ENCODE results near the gene DLX5.

The DLX5 gene

DNA sequence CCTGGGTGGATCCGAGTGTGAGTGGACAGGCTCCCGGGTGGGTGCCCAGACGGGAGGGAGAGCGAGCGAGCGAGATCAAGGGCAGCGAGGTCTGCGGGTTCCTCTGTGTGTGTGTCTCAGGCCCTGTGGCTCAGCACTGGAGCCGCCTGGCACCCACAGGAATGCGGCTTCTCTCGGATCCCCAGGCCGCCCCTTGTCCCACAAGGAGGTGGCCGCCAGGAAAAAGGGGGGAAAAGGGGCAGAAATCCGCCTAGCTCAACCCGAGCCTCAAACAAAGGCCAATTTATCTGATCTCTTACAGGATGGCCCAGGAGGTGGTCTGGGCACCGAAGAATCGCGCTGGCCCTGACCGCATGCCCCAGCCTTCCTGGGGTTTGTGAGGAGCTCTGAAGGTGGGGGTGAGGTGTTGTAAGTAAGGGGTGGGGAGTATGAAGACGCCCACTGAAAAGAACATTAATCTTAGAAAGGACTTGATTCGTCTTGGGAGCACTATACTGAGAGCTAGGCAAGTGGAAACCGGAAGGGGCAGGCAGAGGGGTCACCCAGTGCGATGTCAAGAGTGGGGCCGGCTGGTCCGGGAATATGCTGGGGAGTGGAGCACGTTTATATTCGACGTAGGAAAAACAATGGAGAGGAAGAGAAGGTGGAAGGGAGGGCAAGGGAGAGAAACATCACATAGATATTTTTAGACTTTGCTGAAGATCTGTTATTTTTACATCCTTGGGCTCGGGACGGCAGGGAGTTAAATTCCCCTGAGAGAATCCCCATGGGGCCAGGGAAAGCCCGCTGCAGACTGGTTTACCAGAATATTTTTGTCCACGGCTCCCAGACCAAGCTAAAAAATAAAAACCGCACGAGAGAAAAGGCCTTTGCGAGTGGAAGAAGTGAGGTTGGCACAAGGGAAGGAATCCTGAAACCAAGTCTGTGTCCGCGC is 7.2 kb downstream of the DLX5 start:
- H3K4me3 ChIP-seq (ENCODE audit: insufficient read depth, low read depth, low read length, poor library complexity, severe bottlenecking), result no peak overlapping the region
- peaks cover 63% of the 10 kb centered on the region for H3K27me3 ChIP-seq (replicated peaks; ENCODE audit: control insufficient read depth, insufficient read depth, low read length, poor library complexity, severe bottlenecking)
- H3K4me1 ChIP-seq (ENCODE audit: control insufficient read depth, insufficient read depth, low read length, poor library complexity, severe bottlenecking), result peaks cover 8% of the 10 kb centered on the region
- H3K9me3 ChIP-seq (ENCODE audit: control insufficient read depth, low read length), result no peaks in the 10 kb centered on the region
- H3K36me3 ChIP-seq (ENCODE audit: control insufficient read depth, insufficient read depth, low read length), result no peaks in the 10 kb centered on the region
- DNase-seq, result no peak
- H3K27ac ChIP-seq (ENCODE audit: insufficient read depth, low read length, poor library complexity, severe bottlenecking), result no peak overlapping the region

DNA sequence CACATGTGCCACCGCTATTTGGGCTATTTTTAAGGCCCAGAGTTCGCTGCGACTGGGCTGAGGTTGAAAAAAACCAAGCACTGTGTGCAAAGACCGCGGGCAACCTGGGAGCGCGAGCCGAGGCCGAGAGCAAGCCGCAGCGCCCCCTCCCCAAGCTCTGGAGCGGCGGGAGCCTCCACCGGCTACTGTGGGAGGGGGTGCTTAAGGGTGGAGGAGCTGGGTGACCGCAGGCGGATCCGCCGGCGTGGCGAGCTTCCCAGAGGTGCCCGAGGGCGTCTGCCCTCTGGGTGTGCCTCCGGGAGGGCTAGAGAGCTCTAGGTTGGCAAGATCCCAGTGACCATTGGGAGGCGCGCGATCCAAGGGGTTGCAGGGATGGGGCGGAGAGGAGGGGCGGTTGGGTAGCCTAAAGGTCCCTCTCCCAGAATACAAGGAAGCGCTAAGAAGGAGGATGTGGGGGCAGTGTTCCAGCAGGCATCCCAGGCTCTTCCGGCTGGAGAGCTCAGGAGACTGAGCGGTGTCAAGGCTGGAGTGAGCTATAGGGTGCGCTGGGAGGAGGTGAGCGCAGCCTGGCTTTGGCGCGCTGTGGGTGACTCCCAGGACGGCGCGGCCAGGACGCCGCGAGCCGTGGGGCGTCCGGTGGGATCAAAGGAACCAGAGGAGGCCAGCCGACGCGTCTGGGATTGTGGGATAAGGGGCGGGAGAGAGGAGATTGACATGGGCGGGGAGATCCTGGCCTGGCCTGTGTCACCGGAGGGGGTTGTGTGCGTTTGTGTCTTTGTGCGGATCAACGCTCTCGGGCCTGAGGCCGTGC is 8.0 kb downstream of the DLX5 start:
- Histone ChIP-seq H3K36me3 (ENCODE audit: control insufficient read depth, insufficient read depth, low read length) (no peaks in the 10 kb centered on the region), H3K9me3 (ENCODE audit: control insufficient read depth, low read length) (no peaks in the 10 kb centered on the region), H3K4me3 (ENCODE audit: insufficient read depth, low read depth, low read length, poor library complexity, severe bottlenecking) (no peak overlapping the region), H3K27ac (ENCODE audit: insufficient read depth, low read length, poor library complexity, severe bottlenecking) (no peak overlapping the region), H3K4me1 (ENCODE audit: control insufficient read depth, insufficient read depth, low read length, poor library complexity, severe bottlenecking) (peaks cover 5% of the 10 kb centered on the region), H3K27me3 (replicated peaks; ENCODE audit: control insufficient read depth, insufficient read depth, low read length, poor library complexity, severe bottlenecking) (peaks cover 64% of the 10 kb centered on the region)
- no peak for DNase-seq

DNA sequence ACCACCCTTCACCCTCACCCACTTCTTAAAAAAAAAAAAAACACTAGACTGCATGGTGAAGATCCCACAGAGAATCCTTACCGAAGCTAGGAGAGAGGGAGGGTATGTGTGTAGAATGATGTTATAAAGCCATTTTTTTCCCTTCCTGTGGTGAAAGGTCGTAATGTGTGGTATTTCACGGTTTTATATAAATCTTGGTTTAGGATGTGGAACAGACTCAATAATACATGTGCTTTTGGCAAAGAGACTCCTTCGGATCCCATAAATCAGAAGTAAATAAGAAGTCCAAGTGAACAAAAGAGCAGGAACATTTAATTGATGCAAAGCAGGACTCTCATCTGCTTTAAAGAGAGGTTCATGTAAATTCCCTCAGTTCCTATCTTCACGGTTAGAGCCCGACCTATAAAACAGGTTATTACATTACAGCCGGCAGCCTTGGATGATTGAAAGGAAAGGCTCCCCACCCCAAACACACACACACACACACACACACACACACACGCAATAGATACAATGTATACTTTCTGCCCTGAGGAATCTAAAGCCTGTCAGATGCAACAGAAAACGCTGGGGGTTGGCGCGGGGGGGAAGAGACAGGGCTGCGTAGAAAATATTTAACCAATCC is 8.8 kb downstream of the DLX5 start:
- no peaks in the 10 kb centered on the region for H3K9me3 ChIP-seq (ENCODE audit: control insufficient read depth, low read length)
- no peak overlapping the region for H3K27ac ChIP-seq (ENCODE audit: insufficient read depth, low read length, poor library complexity, severe bottlenecking)
- H3K4me3 ChIP-seq (ENCODE audit: insufficient read depth, low read depth, low read length, poor library complexity, severe bottlenecking), result no peak overlapping the region
- peaks cover 59% of the 10 kb centered on the region for H3K27me3 ChIP-seq (replicated peaks; ENCODE audit: control insufficient read depth, insufficient read depth, low read length, poor library complexity, severe bottlenecking)
- H3K36me3 ChIP-seq (ENCODE audit: control insufficient read depth, insufficient read depth, low read length), result no peaks in the 10 kb centered on the region
- no peak for DNase-seq
- peaks cover under 1% of the 10 kb centered on the region for H3K4me1 ChIP-seq (ENCODE audit: control insufficient read depth, insufficient read depth, low read length, poor library complexity, severe bottlenecking)

DNA sequence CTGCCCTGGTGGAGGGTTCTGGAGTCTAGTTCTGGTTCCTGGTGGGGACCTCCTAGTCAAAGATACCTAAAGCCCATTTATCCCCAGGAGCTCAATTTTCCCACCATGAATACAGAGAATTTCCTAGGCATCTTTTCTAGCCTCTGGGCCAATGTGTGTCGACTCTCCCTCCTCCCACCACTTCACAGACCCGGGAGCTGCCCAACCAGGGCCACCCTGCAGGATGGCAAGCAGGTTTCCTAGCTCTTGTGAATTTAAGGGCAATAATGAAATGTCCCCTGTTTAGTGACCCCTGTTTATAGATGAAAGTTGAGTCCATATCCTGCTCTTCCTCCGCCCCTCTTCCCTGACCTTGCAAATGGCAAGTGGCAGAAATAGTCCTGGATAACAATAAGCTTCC is 9.4 kb downstream of the DLX5 start:
- no peaks in the 10 kb centered on the region for H3K9me3 ChIP-seq (ENCODE audit: control insufficient read depth, low read length)
- no peaks in the 10 kb centered on the region for H3K36me3 ChIP-seq (ENCODE audit: control insufficient read depth, insufficient read depth, low read length)
- no peak for DNase-seq
- H3K4me1 ChIP-seq (ENCODE audit: control insufficient read depth, insufficient read depth, low read length, poor library complexity, severe bottlenecking), result no peaks in the 10 kb centered on the region
- peaks cover 53% of the 10 kb centered on the region for H3K27me3 ChIP-seq (replicated peaks; ENCODE audit: control insufficient read depth, insufficient read depth, low read length, poor library complexity, severe bottlenecking)
- H3K27ac ChIP-seq (ENCODE audit: insufficient read depth, low read length, poor library complexity, severe bottlenecking), result no peak overlapping the region
- no peak overlapping the region for H3K4me3 ChIP-seq (ENCODE audit: insufficient read depth, low read depth, low read length, poor library complexity, severe bottlenecking)

DNA sequence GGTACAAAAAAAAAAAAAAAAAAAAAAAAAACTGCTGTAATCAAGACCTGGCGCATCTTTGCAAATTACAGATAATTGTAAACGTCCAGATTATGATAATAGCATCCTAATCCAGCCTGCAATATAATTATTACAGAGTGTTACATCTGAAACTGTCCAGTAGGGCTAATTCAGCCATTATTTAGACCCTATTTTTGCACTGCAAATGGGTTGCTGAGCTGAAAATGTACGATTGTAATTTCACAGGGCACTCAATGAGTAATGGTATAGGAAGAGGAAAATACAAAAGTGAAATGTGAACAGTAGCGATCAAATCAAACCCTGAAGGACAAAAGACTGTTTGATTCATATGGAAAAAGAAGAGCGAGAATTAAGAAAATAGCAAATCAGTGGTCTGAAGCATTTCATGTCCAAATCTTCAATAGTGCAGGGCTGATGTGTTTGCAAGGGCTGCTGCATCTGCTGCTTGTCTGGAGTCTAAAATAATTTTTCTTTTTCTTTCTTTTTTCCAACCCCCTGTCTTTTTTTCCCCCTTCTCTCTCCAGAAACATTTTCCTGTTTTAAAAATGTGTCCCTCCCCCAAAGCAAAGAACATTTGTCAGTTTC is 10.4 kb downstream of the DLX5 start:
- Histone ChIP-seq H3K4me1 (ENCODE audit: control insufficient read depth, insufficient read depth, low read length, poor library complexity, severe bottlenecking) (no peaks in the 10 kb centered on the region), H3K4me3 (ENCODE audit: insufficient read depth, low read depth, low read length, poor library complexity, severe bottlenecking) (no peak overlapping the region), H3K27ac (ENCODE audit: insufficient read depth, low read length, poor library complexity, severe bottlenecking) (no peak overlapping the region)

GRCh38 chr7:97013845-97014134 is 10.8 kb downstream of the DLX5 start:
- H3K9me3 ChIP-seq (ENCODE audit: control insufficient read depth, low read length), result no peaks in the 10 kb centered on the region
- no peak overlapping the region for H3K4me3 ChIP-seq (ENCODE audit: insufficient read depth, low read depth, low read length, poor library complexity, severe bottlenecking)
- H3K4me1 ChIP-seq (ENCODE audit: control insufficient read depth, insufficient read depth, low read length, poor library complexity, severe bottlenecking), result no peaks in the 10 kb centered on the region
- H3K36me3 ChIP-seq (ENCODE audit: control insufficient read depth, insufficient read depth, low read length), result no peaks in the 10 kb centered on the region
- H3K27me3 ChIP-seq (replicated peaks; ENCODE audit: control insufficient read depth, insufficient read depth, low read length, poor library complexity, severe bottlenecking), result peaks cover 56% of the 10 kb centered on the region
- DNase-seq, result no peak
- no peak overlapping the region for H3K27ac ChIP-seq (ENCODE audit: insufficient read depth, low read length, poor library complexity, severe bottlenecking)

More for the DNA sequence above, 10.4 kb downstream of the DLX5 start:
- Histone ChIP-seq H3K36me3 (ENCODE audit: control insufficient read depth, insufficient read depth, low read length) (no peaks in the 10 kb centered on the region), H3K27me3 (replicated peaks; ENCODE audit: control insufficient read depth, insufficient read depth, low read length, poor library complexity, severe bottlenecking) (peaks cover 56% of the 10 kb centered on the region), H3K9me3 (ENCODE audit: control insufficient read depth, low read length) (no peaks in the 10 kb centered on the region)
- DNase-seq, result no peak

GRCh38 chr7:97013134-97013844 is 11.3 kb downstream of the DLX5 start:
- Histone ChIP-seq H3K27me3 (replicated peaks; ENCODE audit: control insufficient read depth, insufficient read depth, low read length, poor library complexity, severe bottlenecking) (peaks cover 56% of the 10 kb centered on the region), H3K36me3 (ENCODE audit: control insufficient read depth, insufficient read depth, low read length) (no peaks in the 10 kb centered on the region), H3K4me1 (ENCODE audit: control insufficient read depth, insufficient read depth, low read length, poor library complexity, severe bottlenecking) (no peaks in the 10 kb centered on the region), H3K27ac (ENCODE audit: insufficient read depth, low read length, poor library complexity, severe bottlenecking) (no peak overlapping the region), H3K4me3 (ENCODE audit: insufficient read depth, low read depth, low read length, poor library complexity, severe bottlenecking) (no peak overlapping the region), H3K9me3 (ENCODE audit: control insufficient read depth, low read length) (no peaks in the 10 kb centered on the region)
- DNase-seq, result no peak

GRCh38 chr7:97012365-97013133 is 12.1 kb downstream of the DLX5 start:
- no peak for DNase-seq
- Histone ChIP-seq H3K9me3 (ENCODE audit: control insufficient read depth, low read length) (no peaks in the 10 kb centered on the region), H3K4me3 (ENCODE audit: insufficient read depth, low read depth, low read length, poor library complexity, severe bottlenecking) (no peak overlapping the region), H3K4me1 (ENCODE audit: control insufficient read depth, insufficient read depth, low read length, poor library complexity, severe bottlenecking) (no peaks in the 10 kb centered on the region), H3K27ac (ENCODE audit: insufficient read depth, low read length, poor library complexity, severe bottlenecking) (no peak overlapping the region), H3K36me3 (ENCODE audit: control insufficient read depth, insufficient read depth, low read length) (no peaks in the 10 kb centered on the region), H3K27me3 (replicated peaks; ENCODE audit: control insufficient read depth, insufficient read depth, low read length, poor library complexity, severe bottlenecking) (peaks cover 58% of the 10 kb centered on the region)

Data from effector memory CD4-positive, alpha-beta T cell (primary cell).